HG02870 (cell line): Measurements from ENCODE around the gene ARHGEF6.

Experiments
- ATAC-seq: cut with Tn5 transposase; IDR thresholded peaks from one replicate; pipeline ENCODE4 v1.9.1; 2021; ENCODE audit warnings: mild to moderate bottlenecking, moderate library complexity; ENCODE audit not compliant: unreplicated experiment

Gene ARHGEF6

GRCh38 chrX:136650811-136651210 lies 129.9 kb downstream of the ARHGEF6 start:
- ATAC-seq = no peak

- no peak for ATAC-seq
These were observed 132.9 kb downstream of the ARHGEF6 start, which contains the start of gene CD40LG for GRCh38 chrX:136647677-136648360. Gene CD40LG (plus strand): TSS chrX:136648158. CDS start chrX:136648249, 91 bp downstream.

- no peak for ATAC-seq
These were observed 134.0 kb downstream of the ARHGEF6 start for GRCh38 chrX:136646602-136647239.

GRCh38 chrX:136643243-136643642 lies 137.5 kb downstream of the ARHGEF6 start:
- no peak for ATAC-seq

GRCh38 chrX:136639506-136640176 lies 141.1 kb downstream of the ARHGEF6 start:
- no peak for ATAC-seq

- no peak for ATAC-seq
These were observed 144.6 kb downstream of the ARHGEF6 start for GRCh38 chrX:136636121-136636520.

GRCh38 chrX:136635235-136635634 lies 145.5 kb downstream of the ARHGEF6 start:
- ATAC-seq = no peak

- ATAC-seq = no peak
These were observed 149.9 kb downstream of the ARHGEF6 start for GRCh38 chrX:136630881-136631280.

GRCh38 chrX:136629084-136629750 lies 151.5 kb downstream of the ARHGEF6 start:
- no peak for ATAC-seq

- ATAC-seq = no peak
These were observed 153.3 kb downstream of the ARHGEF6 start for GRCh38 chrX:136627409-136627808.

- ATAC-seq = no peak
These were observed 153.8 kb downstream of the ARHGEF6 start for GRCh38 chrX:136626891-136627290.

GRCh38 chrX:136626237-136626636 lies 154.5 kb downstream of the ARHGEF6 start:
- ATAC-seq = peak; percentile 81

- no peak for ATAC-seq
These were observed 155.5 kb downstream of the ARHGEF6 start for GRCh38 chrX:136625246-136625645.

GRCh38 chrX:136623396-136623795 lies 157.3 kb downstream of the ARHGEF6 start:
- no peak for ATAC-seq

GRCh38 chrX:136622568-136622967 lies 158.2 kb downstream of the ARHGEF6 start:
- ATAC-seq = no peak

GRCh38 chrX:136620780-136621179 lies 160.0 kb downstream of the ARHGEF6 start:
- ATAC-seq = no peak

GRCh38 chrX:136619899-136620505 lies 160.7 kb downstream of the ARHGEF6 start:
- ATAC-seq = no peak

GRCh38 chrX:136616987-136617685 lies 163.6 kb downstream of the ARHGEF6 start:
- peak; percentile 99 for ATAC-seq
